Lower lobe of right lung (tissue), 2 donors: ENCODE measurements around the gene SCN3B. TPM values are rescaled to one million over a fixed set of nuclear protein-coding genes. Genes with fewer than 3 reads are reported as not detected.

ENCODE experiments used
- ATAC-seq, 2 donors: fragments of 200-7000 bp; cut with Tn5 transposase; one replicate each; pipeline ENCODE4 v1.9.1; 2020 to 2022; ENCODE audit warnings: mild to moderate bottlenecking in 2 of 2, moderate library complexity in 2 of 2
- DNase-seq: peaks from one replicate; pipeline ENCODE4 v3.0.0-alpha.2; 2020
- H3K27ac ChIP-seq: fragments of 200-600 bp; one replicate; pipeline ENCODE4 v1.8.0; 2022
- H3K27me3 ChIP-seq: fragments of 200-600 bp; one replicate; pipeline ENCODE4 v1.8.0; 2022; ENCODE audit warnings: low read depth
- H3K36me3 ChIP-seq: fragments of 200-600 bp; one replicate; pipeline ENCODE4 v1.8.0; 2022; ENCODE audit warnings: mild to moderate bottlenecking
- H3K4me1 ChIP-seq: fragments of 200-600 bp; one replicate; pipeline ENCODE4 v1.8.0; 2022
- H3K4me3 ChIP-seq: fragments of 200-600 bp; one replicate; pipeline ENCODE4 v1.8.0; 2022; ENCODE audit warnings: mild to moderate bottlenecking
- H3K9me3 ChIP-seq: fragments of 200-600 bp; one replicate; pipeline ENCODE4 v1.8.0; 2022
- intact Hi-C: fragments of 100-400 bp; cut with DNase I; formaldehyde crosslinking; loops from one replicate; pipeline ENCODE4 v1.11.0; 2022
- total RNA-seq: library from RNA; stranded (reverse); fragmentation: NEBNext Ultra II Directional; extraction: Animal tissue kit (Norgen Biotek cat#: 25700); gene quantifications from one replicate; pipeline ENCODE4 v1.2.1, GENCODE V29; 2021
- TF ChIP-seq, protein P1 (sequence below): fragments of 200-600 bp; IDR thresholded peaks from one replicate; pipeline ENCODE4 v1.8.0; 2022; ENCODE audit warnings: antibody characterized with exemption, mild to moderate bottlenecking
- donor health status: DM: no; HTN: yes; CAD: no; lungs with severe emphysema.

Gene SCN3B
- total RNA-seq, 1 donor from 2014 or later: 3.2 TPM

DNA sequence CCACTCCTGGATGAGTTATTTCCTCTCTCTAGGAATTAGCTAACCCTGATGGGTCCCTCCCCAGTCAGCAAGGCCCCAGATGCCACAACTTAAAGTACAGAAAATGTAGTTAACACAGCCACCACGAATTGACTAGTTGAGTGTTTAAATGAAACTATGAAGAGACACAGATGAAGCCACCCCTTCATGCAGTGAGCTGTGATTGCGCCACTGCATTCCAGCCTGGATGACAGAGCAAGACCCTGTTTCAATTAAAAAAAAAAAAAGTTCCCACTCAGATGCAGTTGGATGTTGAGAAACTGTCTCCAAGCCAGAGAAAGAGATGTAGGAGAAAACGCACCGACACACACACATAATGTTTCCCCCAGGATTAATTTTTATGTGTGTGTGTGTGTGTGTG, 53.3 kb downstream of the SCN3B start:
- TF ChIP-seq, protein P1, sequence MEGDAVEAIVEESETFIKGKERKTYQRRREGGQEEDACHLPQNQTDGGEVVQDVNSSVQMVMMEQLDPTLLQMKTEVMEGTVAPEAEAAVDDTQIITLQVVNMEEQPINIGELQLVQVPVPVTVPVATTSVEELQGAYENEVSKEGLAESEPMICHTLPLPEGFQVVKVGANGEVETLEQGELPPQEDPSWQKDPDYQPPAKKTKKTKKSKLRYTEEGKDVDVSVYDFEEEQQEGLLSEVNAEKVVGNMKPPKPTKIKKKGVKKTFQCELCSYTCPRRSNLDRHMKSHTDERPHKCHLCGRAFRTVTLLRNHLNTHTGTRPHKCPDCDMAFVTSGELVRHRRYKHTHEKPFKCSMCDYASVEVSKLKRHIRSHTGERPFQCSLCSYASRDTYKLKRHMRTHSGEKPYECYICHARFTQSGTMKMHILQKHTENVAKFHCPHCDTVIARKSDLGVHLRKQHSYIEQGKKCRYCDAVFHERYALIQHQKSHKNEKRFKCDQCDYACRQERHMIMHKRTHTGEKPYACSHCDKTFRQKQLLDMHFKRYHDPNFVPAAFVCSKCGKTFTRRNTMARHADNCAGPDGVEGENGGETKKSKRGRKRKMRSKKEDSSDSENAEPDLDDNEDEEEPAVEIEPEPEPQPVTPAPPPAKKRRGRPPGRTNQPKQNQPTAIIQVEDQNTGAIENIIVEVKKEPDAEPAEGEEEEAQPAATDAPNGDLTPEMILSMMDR: no peak
- no peak overlapping the region for H3K4me3 ChIP-seq
- H3K36me3 ChIP-seq: no peaks in the 10 kb centered on the region
- ATAC-seq (no peak), DNase-seq (no peak)
- H3K27ac ChIP-seq: no peak overlapping the region
- H3K4me1 ChIP-seq: no peaks in the 10 kb centered on the region
- H3K27me3 ChIP-seq: no peaks in the 10 kb centered on the region
- intact Hi-C loops: no loop called here
- H3K9me3 ChIP-seq: no peaks in the 10 kb centered on the region

DNA sequence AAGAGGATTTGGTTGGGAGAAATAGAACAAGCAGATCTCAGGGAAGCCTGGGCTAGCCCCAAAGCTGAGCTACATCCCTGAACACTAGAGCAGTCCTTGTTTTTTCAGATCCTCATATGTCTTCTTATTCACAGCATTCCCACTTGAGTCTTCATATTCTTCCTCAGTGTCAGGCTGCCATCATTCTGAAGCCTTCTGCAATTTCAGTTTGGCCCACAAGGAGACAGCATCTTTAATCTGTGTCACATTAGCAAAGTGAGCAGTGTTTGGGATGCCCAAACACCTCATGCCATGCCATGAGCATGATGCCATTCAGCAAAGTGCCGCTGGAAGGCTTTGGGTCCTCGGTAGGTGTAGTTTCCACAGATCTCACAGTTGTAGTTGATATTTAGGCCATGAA, 56.6 kb downstream of the SCN3B start:
- H3K27me3 ChIP-seq: no peaks in the 10 kb centered on the region
- TF ChIP-seq, protein P1: no peak
- no peak overlapping the region for H3K4me3 ChIP-seq
- no peak overlapping the region for H3K27ac ChIP-seq
- ATAC-seq (no peak), DNase-seq (no peak)
- no peaks in the 10 kb centered on the region for H3K36me3 ChIP-seq
- intact Hi-C loops: no loop called here
- H3K4me1 ChIP-seq: no peaks in the 10 kb centered on the region
- no peaks in the 10 kb centered on the region for H3K9me3 ChIP-seq

DNA sequence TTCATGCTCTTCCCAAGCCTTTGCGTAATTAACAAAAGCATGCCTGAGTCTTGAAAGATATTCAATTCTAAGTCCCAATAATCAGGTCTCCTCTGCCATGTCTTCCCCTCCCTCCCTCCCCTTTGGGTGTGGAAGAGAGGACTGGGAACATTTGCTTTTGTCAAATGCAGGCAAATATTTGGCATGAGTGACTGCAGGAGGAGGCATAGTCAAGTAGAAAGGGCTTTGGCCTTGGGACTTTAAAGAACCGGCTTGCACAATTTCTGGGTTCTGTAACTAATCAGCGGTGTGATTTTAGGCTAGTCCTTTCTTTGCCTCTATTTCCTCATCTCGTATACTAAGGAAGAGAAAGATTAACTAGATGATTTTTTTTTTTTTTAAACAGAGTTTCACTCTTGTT, 59.5 kb downstream of the SCN3B start:
- no peak for ATAC-seq
- no peaks in the 10 kb centered on the region for H3K36me3 ChIP-seq
- no peaks in the 10 kb centered on the region for H3K4me1 ChIP-seq
- no peak overlapping the region for H3K27ac ChIP-seq
- no peaks in the 10 kb centered on the region for H3K9me3 ChIP-seq
- intact Hi-C loops: no loop called here
- DNase-seq: no peak
- no peaks in the 10 kb centered on the region for H3K27me3 ChIP-seq
- H3K4me3 ChIP-seq: no peak overlapping the region
- TF ChIP-seq, protein P1: no peak

DNA sequence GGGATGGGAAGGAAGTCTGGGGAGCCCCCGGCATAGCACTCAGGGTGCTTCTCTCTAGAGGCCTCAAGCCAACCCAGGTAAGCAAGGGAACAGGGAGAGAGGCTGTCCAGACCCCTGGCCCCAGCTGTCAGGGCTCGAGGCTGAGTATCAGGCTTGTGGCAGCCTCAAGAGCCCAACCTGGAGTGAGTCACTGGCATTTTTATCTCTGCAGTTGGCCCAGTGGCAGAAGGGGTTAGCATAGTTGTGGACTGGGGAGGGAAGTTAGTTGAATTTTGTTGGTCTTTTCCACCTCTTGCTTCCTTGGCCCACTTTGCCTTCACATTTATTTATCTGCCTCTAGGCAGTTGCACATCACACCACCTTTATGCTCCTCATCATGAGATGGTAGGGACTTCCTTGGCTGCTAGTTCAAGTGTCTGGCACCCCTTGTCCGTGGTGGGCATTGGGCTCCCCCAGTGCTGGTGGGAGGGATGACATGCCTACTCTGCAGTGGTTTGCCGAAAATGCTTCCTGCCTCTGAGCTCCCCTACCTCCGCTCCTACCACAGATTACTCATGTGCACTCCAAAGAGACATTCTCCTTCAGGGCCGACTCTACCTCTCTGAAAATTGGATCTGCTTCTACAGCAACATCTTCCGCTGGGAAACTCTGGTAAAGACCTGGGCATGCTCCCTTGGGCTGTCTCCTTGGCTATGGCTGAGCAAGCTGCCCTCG, 60.1 kb downstream of the SCN3B start:
- ATAC-seq: no peak
- Histone ChIP-seq H3K27ac (no peak overlapping the region), H3K27me3 (no peaks in the 10 kb centered on the region), H3K4me1 (no peaks in the 10 kb centered on the region), H3K4me3 (no peak overlapping the region), H3K36me3 (no peaks in the 10 kb centered on the region), H3K9me3 (no peaks in the 10 kb centered on the region)
- intact Hi-C loops: no loop called here
- TF ChIP-seq, protein P1: no peak
- no peak for DNase-seq

DNA sequence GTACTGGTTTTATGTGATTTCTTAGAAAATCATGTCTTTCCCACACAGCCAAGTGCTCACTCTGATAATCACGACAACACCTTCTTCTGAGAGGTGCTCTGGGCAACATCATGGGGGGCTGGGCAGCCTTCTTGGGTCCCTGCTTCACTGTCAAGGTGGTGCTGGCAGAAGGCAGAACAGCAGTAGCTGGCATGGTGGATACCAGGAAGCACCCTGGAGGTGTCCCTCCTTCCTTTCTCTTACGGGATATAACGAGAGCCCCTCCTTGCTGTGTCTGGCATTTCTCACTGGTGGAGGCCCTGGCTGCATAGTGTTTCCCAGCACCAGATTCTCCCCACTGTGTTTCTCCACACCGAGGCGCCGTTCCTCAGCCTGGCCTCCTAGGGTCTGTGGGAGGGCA, 60.9 kb downstream of the SCN3B start:
- no peak for DNase-seq
- Histone ChIP-seq H3K4me3 (no peak overlapping the region), H3K27ac (no peak overlapping the region), H3K27me3 (no peaks in the 10 kb centered on the region), H3K9me3 (no peaks in the 10 kb centered on the region), H3K36me3 (no peaks in the 10 kb centered on the region), H3K4me1 (no peaks in the 10 kb centered on the region)
- TF ChIP-seq, protein P1: no peak
- ATAC-seq: no peak
- intact Hi-C loops: no loop called here
